Glomerular visceral epithelial cell (primary cell): ENCODE data around the gene SLC9A9.
A peak's percentile ranks its signal among the peaks of the same experiment; 100 is the strongest.
"Not testable (repeated sequence)": the region's sequence is repeated elsewhere in the genome, so short reads cannot be mapped to it uniquely, and the experiment has no call there.

Experiments used
- DNase-seq: peaks from one replicate; pipeline ENCODE4 v3.0.0-alpha.2; 2016; ENCODE audit errors: extremely low spot score

Gene SLC9A9

DNA sequence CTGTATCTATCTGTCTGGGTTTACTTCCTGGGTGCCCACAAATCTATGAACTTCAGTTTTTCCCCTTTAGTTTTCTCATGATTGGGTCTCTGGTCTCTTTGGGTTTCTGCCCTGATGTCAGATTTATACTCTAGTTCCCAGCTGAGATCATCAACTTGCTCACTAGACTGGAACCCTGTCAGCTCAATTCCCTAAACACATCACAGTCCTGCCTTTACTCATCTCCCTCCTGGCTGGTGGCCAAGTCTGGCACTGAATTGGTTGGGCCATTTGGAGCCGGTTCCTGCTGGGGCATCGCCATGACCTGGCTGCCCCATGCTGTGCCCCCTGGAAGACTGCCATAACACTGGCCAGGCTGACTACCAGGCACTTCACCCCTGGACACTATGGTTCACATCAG lies 383.4 kb downstream of the SLC9A9 start:
- peak; percentile 97 for DNase-seq

GRCh38 chr3:143455480-143455879 lies 392.8 kb downstream of the SLC9A9 start:
- no peak for DNase-seq

DNA sequence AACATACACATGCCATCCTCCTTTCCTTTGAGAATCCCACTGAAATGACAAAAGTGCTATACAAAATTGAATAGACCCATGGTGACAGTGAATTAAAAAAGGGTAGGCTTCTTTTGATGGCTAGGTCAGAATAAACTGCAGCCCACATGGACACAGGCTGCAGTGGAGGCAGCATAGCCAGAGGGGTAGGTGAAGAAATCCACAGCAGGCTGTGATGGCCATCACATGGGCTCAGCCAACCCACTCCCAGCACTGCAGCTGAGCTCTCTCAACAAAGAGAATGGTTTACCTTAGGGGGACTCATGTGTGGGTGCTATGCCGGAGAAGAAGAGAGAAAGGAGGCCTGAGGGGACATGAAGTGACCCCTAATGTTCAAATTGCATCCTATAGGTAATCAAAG lies 397.6 kb downstream of the SLC9A9 start:
- no peak for DNase-seq

- DNase-seq: no peak
Measured at GRCh38 chr3:143447491-143447890, 400.8 kb downstream of the SLC9A9 start.

GRCh38 chr3:143445118-143445517 lies 403.1 kb downstream of the SLC9A9 start:
- peak; percentile 52 for DNase-seq

DNA sequence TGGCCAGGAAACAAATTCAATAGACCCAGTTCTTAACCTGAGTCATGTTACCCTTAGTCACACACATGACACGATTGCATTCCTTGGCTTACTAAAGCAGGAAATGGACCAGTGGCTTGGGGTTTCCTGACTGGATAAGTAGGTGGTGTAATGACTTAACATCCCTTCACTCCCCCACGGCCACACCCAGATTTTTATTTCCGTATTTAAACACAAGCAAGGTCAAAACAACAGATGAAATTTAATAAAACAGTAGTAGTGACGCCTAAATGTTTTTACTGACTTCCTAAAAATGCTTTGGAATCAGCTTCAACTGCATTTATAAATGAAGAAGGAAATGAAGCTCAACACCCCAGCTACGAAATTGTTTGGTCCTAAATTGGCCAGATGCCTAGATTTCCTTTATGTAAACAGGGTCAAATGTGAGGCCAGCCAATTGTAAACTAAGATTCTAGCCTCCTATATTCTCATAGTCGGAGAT lies 404.4 kb downstream of the SLC9A9 start:
- peak; percentile 93 for DNase-seq

GRCh38 chr3:143442814-143443447 lies 405.3 kb downstream of the SLC9A9 start:
- DNase-seq: no peak

- DNase-seq: no peak
Measured at GRCh38 chr3:143441516-143442171, 406.6 kb downstream of the SLC9A9 start.

DNA sequence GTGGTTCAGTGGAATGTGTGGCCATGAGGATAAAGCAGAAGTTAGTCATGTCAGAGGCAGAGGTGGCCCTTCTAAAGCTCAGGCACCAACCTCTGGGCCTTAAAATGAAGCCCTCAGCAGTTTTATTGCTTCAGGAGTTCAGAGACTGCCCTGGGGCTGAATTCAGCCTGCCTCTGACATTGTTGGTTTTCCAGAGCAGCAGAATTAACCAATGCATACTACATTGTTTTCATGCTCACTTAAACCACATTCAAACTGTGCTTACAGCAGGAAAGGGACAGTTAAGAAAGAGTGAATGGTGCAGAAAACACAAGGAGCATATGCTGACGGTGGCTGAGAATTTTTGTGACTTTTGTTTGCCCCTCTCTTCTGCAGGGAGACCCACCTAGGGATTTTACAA lies 408.5 kb downstream of the SLC9A9 start:
- DNase-seq: no peak

DNA sequence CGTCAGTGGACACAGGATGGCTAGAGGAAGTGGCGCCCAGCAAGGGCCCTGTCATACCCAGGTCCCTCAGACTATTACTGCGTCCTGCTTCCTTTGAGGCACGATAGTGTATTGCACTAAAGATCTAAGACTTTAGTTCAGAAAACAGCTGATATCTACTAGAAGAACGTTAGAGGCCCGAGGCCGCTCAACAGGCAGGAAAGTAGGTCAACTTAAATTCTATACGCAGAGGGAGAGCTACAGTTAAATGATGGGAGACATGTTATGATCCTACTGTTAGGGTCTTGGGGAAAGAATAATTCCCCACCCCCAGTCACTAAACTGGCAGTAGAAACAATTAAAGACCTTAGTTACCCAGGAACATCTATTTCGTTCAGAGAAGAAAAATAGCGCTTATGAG lies 410.9 kb downstream of the SLC9A9 start:
- DNase-seq: no peak

DNA sequence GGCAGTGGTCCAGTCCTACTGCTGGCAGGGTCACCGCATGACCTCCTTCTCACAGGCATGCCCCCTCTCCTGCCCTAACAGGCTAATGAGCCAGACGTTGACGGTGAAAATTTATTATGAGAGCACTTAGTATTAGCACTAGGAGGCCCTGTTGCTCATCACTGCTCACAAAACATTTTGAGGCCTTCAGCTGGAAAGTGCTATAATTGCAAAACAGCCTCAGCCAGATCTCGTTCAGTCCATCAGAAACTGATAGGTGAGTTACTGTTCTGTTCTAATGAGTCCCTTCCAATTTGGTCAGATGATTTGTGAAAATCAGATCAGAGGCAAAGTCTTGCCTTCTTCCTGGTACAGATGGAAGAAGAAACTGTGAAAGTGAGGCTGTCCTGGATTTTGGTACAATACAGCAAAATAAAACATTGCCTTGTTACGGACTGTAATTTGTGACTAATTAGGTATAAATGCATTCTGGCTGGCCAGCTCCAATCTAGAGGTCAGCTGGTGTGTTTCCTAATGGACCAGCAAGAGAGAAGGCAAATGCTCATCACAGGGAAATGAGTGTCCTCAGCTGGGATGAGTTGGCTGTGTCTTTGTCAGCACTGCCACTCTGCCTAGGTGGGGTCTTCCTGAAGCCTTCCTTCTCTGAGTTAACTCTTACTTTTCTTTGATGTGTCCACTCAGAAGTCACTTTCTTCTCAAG lies 411.9 kb downstream of the SLC9A9 start:
- no peak for DNase-seq

DNA sequence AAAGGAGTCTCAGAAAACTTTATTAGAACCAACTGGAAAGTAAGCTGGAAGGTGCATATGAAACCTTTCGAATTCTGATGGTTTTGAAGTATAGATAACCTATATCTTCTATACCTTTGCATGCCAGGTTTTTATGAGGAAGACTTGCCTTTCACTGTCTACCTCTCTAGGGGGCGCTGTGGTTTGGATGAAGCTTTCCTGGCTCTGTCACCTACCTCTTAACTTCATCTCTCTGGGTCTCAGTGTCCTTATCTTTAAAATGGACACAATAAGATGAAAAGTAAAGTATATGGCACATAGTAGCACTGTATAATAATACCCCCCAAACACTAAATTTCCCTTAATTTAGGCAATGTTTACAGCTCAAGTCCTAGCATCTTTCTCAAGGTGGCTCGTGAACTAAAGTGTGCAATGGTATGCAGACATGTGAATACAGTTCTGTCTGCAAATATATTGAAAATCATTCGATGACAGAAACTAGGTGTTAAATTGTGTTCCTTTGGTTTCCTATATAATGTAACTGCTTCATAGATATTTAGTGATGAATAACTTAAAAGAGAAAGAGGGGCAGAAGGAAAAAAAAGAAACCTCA lies 414.4 kb downstream of the SLC9A9 start:
- DNase-seq: no peak

GRCh38 chr3:143431298-143431697 lies 417.0 kb downstream of the SLC9A9 start:
- not testable (repeated sequence) for DNase-seq

- no peak for DNase-seq
Measured at GRCh38 chr3:143430568-143430967, 417.7 kb downstream of the SLC9A9 start.

GRCh38 chr3:143429628-143430514 lies 418.4 kb downstream of the SLC9A9 start:
- DNase-seq: no peak

DNA sequence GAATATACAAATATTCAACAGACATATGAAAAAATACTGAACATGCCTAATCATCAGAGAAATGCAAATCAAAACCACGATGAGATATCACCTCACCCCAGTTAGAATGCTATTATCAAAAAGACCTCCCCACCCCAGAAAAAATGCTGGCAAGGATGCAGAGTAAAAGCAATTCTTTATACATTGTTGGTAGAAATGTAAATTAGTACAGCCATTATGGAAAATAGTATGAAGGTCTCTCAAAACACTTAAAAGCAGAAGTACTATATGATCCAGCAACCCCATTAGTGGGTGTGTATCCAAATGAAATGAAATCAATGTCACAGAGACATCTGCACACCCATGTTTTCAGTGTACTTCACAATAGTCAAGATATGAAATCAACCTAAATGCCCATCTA lies 420.0 kb downstream of the SLC9A9 start:
- no peak for DNase-seq

DNA sequence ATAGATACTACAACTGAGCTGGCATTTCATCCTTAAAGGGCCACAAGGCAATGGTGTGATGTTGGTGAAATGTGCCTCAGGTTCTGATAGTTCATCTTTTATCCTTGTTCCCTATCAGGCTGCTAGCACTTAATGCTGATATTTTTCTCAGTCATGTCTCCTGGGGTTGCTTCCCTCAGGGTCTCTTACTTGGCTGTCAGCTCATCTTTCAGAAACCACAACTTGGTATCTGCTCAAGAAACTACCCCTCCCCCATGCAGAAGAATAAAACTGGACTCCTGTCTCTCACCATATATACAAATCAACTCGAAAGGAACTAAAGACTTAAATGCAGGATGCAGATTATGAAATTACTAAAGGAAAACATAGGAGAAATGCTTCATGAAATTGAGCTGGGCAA lies 420.6 kb downstream of the SLC9A9 start:
- no peak for DNase-seq

- DNase-seq: no peak
Measured at GRCh38 chr3:143424874-143425273, 423.4 kb downstream of the SLC9A9 start.

- no peak for DNase-seq
Measured at GRCh38 chr3:143421556-143421955, 426.7 kb downstream of the SLC9A9 start.

GRCh38 chr3:143419611-143420010 lies 428.7 kb downstream of the SLC9A9 start:
- no peak for DNase-seq

DNA sequence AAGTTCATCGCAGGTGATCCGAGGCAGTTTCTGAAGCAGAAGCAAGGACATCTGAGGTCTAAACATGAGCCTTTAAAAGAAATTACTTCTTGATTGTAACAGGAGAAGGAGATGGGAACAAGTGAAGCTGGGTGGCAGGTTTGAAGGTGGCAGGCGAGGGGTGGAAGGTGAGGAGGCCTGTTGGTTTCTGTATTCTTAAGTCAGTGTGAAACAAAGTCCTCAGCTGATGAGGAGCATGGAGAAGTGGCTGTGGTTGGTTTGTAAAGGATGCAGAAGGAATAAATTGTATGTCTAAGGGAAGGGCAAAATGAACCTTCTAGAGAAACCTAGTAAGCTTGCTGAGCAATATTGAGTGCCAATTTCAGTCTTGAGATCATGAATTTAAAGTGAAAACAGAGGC lies 429.9 kb downstream of the SLC9A9 start:
- DNase-seq: no peak

DNA sequence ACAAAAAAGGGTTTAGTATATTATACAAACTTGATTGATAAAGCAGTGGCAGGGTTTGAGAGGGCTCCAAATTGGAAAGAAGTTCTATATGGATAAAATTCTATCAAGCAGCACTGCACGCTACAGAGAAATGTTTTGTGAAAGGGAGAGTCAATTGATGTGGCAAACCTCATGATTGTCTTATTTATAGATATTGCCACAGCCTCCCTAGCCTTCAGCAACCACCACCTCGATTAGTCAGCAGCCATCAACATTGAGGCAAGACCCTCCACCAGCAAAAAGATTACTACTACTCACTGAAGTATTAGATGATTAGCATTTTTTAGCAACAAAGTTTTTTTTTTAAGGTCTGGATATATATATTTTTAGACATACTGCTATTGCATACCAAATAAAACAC lies 432.0 kb downstream of the SLC9A9 start:
- no peak for DNase-seq
